NT2/D1 (cell line): ENCODE results near the gene FPR2.
"Not testable (repeated sequence)": the region's sequence is repeated elsewhere in the genome, so short reads cannot be mapped to it uniquely, and the experiment has no call there.

ENCODE experiments used
- YY1 ChIP-seq: IDR thresholded peaks from 2 replicates; pipeline ENCODE4 v1.6.1; 2011; ENCODE audit not compliant: insufficient read length, insufficient read depth
- ZNF274 ChIP-seq: IDR thresholded peaks from 2 replicates; pipeline ENCODE4 v1.6.1; 2011; ENCODE audit warnings: mild to moderate bottlenecking, low read depth, low read length

DNA sequence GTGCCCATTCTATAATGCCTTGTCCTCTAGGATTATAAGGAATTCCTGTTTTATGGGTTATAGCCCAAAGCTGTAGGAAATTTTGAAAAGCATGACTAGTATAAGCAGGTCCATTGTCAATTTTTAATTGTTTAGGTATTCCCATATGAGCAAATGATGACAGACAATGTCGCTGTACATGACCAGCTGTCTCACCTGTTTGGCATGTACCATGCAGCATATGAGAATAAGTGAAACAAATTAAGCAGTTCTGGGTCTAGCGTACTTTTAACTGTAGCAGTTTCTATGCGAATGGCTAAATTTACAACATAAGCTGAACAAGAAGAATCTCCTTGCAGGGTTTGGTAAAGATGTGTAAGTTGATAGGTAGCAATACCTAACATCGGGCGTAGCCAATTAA, 45.6 kb downstream of the FPR2 start:
- not testable (repeated sequence) for TF ChIP-seq ZNF274, YY1
